GM06990 (cell line): ENCODE data around the gene CBY1.

Experiments
- DNase-seq: peaks from one replicate; pipeline ENCODE4 v3.0.0-alpha.2; 2011; ENCODE audit not compliant: insufficient read length; ENCODE audit errors: extremely low read depth
- H3K27me3 ChIP-seq: replicated peaks from 2 replicates; pipeline ENCODE4 v1.6.0; 2011; ENCODE audit warnings: low read length; ENCODE audit not compliant: control insufficient read depth, insufficient read depth
- H3K36me3 ChIP-seq: 2 replicates; pipeline ENCODE4 v1.5.1; 2011; ENCODE audit warnings: low read length; ENCODE audit not compliant: control insufficient read depth, insufficient read depth
- H3K4me3 ChIP-seq: replicated peaks from 2 replicates; pipeline ENCODE4 v1.5.1; 2011; ENCODE audit warnings: low read depth, mild to moderate bottlenecking, control low read depth, low read length
- CTCF ChIP-seq: IDR thresholded peaks from 2 replicates; pipeline ENCODE4 v1.5.1; 2011; ENCODE audit warnings: low read length, control low read depth, mild to moderate bottlenecking, inconsistent platforms; ENCODE audit not compliant: insufficient read depth, poor library complexity, severe bottlenecking

Gene CBY1

GRCh38 chr22:38623351-38623750 lies 33.1 kb upstream of the CBY1 start:
- TF ChIP-seq CTCF, result no peak
- no peak overlapping the region for H3K4me3 ChIP-seq
- H3K27me3 ChIP-seq, result no peaks in the 10 kb centered on the region
- no peaks in the 10 kb centered on the region for H3K36me3 ChIP-seq
- DNase-seq, result no peak

- no peak for TF ChIP-seq CTCF
- no peaks in the 10 kb centered on the region for H3K27me3 ChIP-seq
- no peaks in the 10 kb centered on the region for H3K36me3 ChIP-seq
- no peak overlapping the region for H3K4me3 ChIP-seq
- no peak for DNase-seq
These were observed 28.0 kb upstream of the CBY1 start for GRCh38 chr22:38628444-38628843.

- no peaks in the 10 kb centered on the region for H3K36me3 ChIP-seq
- no peak for DNase-seq
- H3K27me3 ChIP-seq, result no peaks in the 10 kb centered on the region
- no peak for TF ChIP-seq CTCF
- H3K4me3 ChIP-seq, result no peak overlapping the region
These were observed 27.3 kb upstream of the CBY1 start for GRCh38 chr22:38629108-38629507.

GRCh38 chr22:38631724-38632123 lies 24.7 kb upstream of the CBY1 start:
- Histone ChIP-seq H3K36me3 (no peaks in the 10 kb centered on the region), H3K27me3 (no peaks in the 10 kb centered on the region), H3K4me3 (no peak overlapping the region)
- TF ChIP-seq CTCF, result no peak
- no peak for DNase-seq

- Histone ChIP-seq H3K27me3 (no peaks in the 10 kb centered on the region), H3K4me3 (no peak overlapping the region), H3K36me3 (no peaks in the 10 kb centered on the region)
- no peak for DNase-seq
- TF ChIP-seq CTCF, result no peak
These were observed 23.9 kb upstream of the CBY1 start for GRCh38 chr22:38632528-38632927.

- H3K36me3 ChIP-seq, result no peaks in the 10 kb centered on the region
- H3K4me3 ChIP-seq, result no peak overlapping the region
- H3K27me3 ChIP-seq, result no peaks in the 10 kb centered on the region
- TF ChIP-seq CTCF, result no peak
- DNase-seq, result no peak
These were observed 18.2 kb upstream of the CBY1 start for GRCh38 chr22:38638216-38638615.
